MM.1S (cell line): ENCODE results near the gene FAM181B.

Source experiments
- DNase-seq: peaks from one replicate; pipeline ENCODE4 v3.0.0-alpha.2; 2015
- H2AFZ ChIP-seq: fragments of 300-600 bp; sonication (generic); 2 replicates; pipeline ENCODE4 v1.6.0; 2016; ENCODE audit warnings: antibody characterized with exemption, low read length
- H3F3A ChIP-seq: fragments of 300-600 bp; sonication (generic); 2 replicates; pipeline ENCODE4 v1.6.1; 2016; ENCODE audit warnings: mild to moderate bottlenecking, antibody characterized with exemption, low read length, moderate library complexity, mixed read lengths; ENCODE audit not compliant: insufficient read depth
- H3K27ac ChIP-seq: fragments of 300-600 bp; sonication (generic); 2 replicates; pipeline ENCODE4 v1.5.1; 2016; ENCODE audit warnings: mild to moderate bottlenecking, low read length
- H3K27me3 ChIP-seq: fragments of 300-600 bp; sonication (generic); replicated peaks from 2 replicates; pipeline ENCODE4 v1.6.0; 2016; ENCODE audit warnings: low read length; ENCODE audit not compliant: insufficient read depth
- H3K36me3 ChIP-seq: fragments of 300-600 bp; sonication (generic); replicated peaks from 2 replicates; pipeline ENCODE4 v1.6.1; 2016; ENCODE audit warnings: mild to moderate bottlenecking, low read length, mixed read lengths; ENCODE audit not compliant: insufficient read depth
- H3K4me1 ChIP-seq: fragments of 300-600 bp; sonication (generic); 2 replicates; pipeline ENCODE4 v1.6.1; 2016; ENCODE audit warnings: low read length, mixed read lengths
- H3K4me2 ChIP-seq: fragments of 300-600 bp; sonication (generic); 2 replicates; pipeline ENCODE4 v1.6.0; 2016; ENCODE audit warnings: low read depth, low read length
- H3K4me3 ChIP-seq: fragments of 300-600 bp; sonication (generic); 2 replicates; pipeline ENCODE4 v1.5.1; 2016; ENCODE audit warnings: low read length, mixed read lengths
- H3K79me2 ChIP-seq: fragments of 300-600 bp; sonication (generic); 2 replicates; pipeline ENCODE4 v1.6.1; 2016; ENCODE audit warnings: mixed run types, low read length, mixed read lengths
- H3K9ac ChIP-seq: fragments of 300-600 bp; sonication (generic); 2 replicates; pipeline ENCODE4 v1.6.1; 2016; ENCODE audit warnings: low read length, mixed read lengths
- H3K9me2 ChIP-seq: fragments of 300-600 bp; sonication (generic); replicated peaks from 2 replicates; pipeline ENCODE4 v1.6.1; 2016; ENCODE audit warnings: mild to moderate bottlenecking, low read length, mixed read lengths; ENCODE audit not compliant: insufficient read depth
- H3K9me3 ChIP-seq: fragments of 300-600 bp; sonication (generic); replicated peaks from 2 replicates; pipeline ENCODE4 v1.6.1; 2016; ENCODE audit warnings: mild to moderate bottlenecking, low read length, mixed read lengths; ENCODE audit not compliant: insufficient read depth
- H4K20me1 ChIP-seq: fragments of 300-600 bp; sonication (generic); 2 replicates; pipeline ENCODE4 v1.6.1; 2016; ENCODE audit warnings: mild to moderate bottlenecking, low read length, moderate library complexity, mixed read lengths; ENCODE audit not compliant: insufficient read depth
- CTCF ChIP-seq: fragments of 300-600 bp; sonication (generic); IDR thresholded peaks from 2 replicates; pipeline ENCODE4 v1.5.1; 2016; ENCODE audit warnings: antibody characterized with exemption, low read length, mixed read lengths
- EZH2 ChIP-seq: fragments of 300-600 bp; sonication (generic); optimal IDR thresholded peaks from 2 replicates; pipeline ENCODE3; 2017; ENCODE audit warnings: low read depth, mild to moderate bottlenecking, antibody characterized with exemption, low read length, mixed read lengths
- EZH2phosphoT487 ChIP-seq: fragments of 300-600 bp; sonication (generic); IDR thresholded peaks from 2 replicates; pipeline ENCODE4 v1.6.1; 2018; ENCODE audit warnings: antibody characterized with exemption, low read length

FAM181B gene

GRCh38 chr11:82776377-82776776, 42.7 kb upstream of the FAM181B start:
- no peaks in the 10 kb centered on the region for H4K20me1 ChIP-seq
- H3K4me2 ChIP-seq: no peak overlapping the region
- H3K9ac ChIP-seq: no peak overlapping the region
- H3K36me3 ChIP-seq: no peaks in the 10 kb centered on the region
- no peaks in the 10 kb centered on the region for H3K9me3 ChIP-seq
- no peaks in the 10 kb centered on the region for H3K79me2 ChIP-seq
- no peaks in the 10 kb centered on the region for H3K27me3 ChIP-seq
- H3K4me1 ChIP-seq: no peaks in the 10 kb centered on the region
- H3K4me3 ChIP-seq: no peak overlapping the region
- no peak overlapping the region for H3K27ac ChIP-seq
- H3K9me2 ChIP-seq: no peaks in the 10 kb centered on the region
- TF ChIP-seq CTCF (no peak), EZH2phosphoT487 (no peak), EZH2 (no peak)
- no peaks in the 10 kb centered on the region for H3F3A ChIP-seq
- DNase-seq: no peak
- H2AFZ ChIP-seq: no peak overlapping the region

DNA sequence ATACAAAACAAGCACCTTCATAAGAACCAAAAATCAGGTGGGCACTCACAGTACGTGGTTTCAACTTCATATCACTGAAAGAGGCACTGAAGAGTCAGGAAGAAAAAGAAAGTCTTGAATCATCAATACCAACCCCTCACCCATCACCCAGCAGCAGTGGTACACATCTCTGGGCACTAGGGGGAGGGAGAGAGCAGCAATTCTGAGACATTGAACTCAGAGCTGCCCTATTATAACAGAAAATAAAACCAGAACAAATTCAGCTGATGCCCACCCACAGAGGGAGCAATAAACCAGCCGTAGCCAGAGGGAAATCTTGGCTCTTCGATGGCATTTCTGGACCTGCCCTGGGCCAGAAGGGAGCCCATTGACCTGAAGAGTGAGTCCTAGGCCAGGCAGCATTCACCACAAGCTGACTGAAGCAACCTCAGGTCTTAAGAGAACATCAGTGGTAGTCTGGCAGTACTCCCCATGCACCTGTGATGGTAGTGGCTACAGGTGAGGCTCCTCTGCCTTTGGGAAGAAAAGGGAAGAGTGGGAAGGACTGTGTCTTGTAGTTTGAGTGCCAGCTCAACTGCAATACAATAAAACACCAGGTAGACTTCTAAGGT, 42.2 kb upstream of the FAM181B start:
- Histone ChIP-seq H4K20me1 (no peaks in the 10 kb centered on the region), H2AFZ (peak overlapping the region; percentile 50), H3K4me2 (peak overlapping the region; percentile 42; the same call in 1 of the 2 replicates), H3K9ac (no peak overlapping the region), H3K4me3 (peak overlapping the region; percentile 22; the same call in 1 of the 2 replicates), H3K79me2 (no peaks in the 10 kb centered on the region), H3K9me2 (no peaks in the 10 kb centered on the region), H3F3A (no peaks in the 10 kb centered on the region), H3K27ac (no peak overlapping the region), H3K4me1 (no peaks in the 10 kb centered on the region), H3K36me3 (no peaks in the 10 kb centered on the region), H3K9me3 (no peaks in the 10 kb centered on the region), H3K27me3 (no peaks in the 10 kb centered on the region)
- peak; percentile 80 for DNase-seq
- TF ChIP-seq CTCF (peak; percentile 97), EZH2 (no peak)

- no peaks in the 10 kb centered on the region for H3K79me2 ChIP-seq
- peak overlapping the region; percentile 22; the same call in 1 of the 2 replicates for H3K4me3 ChIP-seq
- H4K20me1 ChIP-seq: no peaks in the 10 kb centered on the region
- H3K27ac ChIP-seq: no peak overlapping the region
- no peaks in the 10 kb centered on the region for H3F3A ChIP-seq
- no peaks in the 10 kb centered on the region for H3K36me3 ChIP-seq
- H3K27me3 ChIP-seq: no peaks in the 10 kb centered on the region
- H3K9me3 ChIP-seq: no peaks in the 10 kb centered on the region
- peak overlapping the region; percentile 50; the same call in 1 of the 2 replicates for H2AFZ ChIP-seq
- no peaks in the 10 kb centered on the region for H3K9me2 ChIP-seq
- no peak for DNase-seq
- H3K4me1 ChIP-seq: no peaks in the 10 kb centered on the region
- no peak overlapping the region for H3K9ac ChIP-seq
- TF ChIP-seq EZH2 (no peak), CTCF (no peak), EZH2phosphoT487 (no peak)
- peak overlapping the region; percentile 42; the same call in 1 of the 2 replicates for H3K4me2 ChIP-seq
Measured at GRCh38 chr11:82775218-82775617, 41.6 kb upstream of the FAM181B start.
